Measurements from ENCODE around the gene ZFX.

ZFX gene

GRCh38 chrX:24175276-24175675, 25.7 kb downstream of the ZFX start:
- H3K4me3 ChIP-seq (ENCODE audit: low read depth, low read length) = no peak overlapping the region
- in situ Hi-C loops (cut with HindIII; ENCODE audit: low sequenced_read_pairs) = no loop called here
- TF ChIP-seq CTCF (IDR thresholded peaks at IDR 0.05; ENCODE audit: low read depth, low read length) = no peak
- no peak for DNase-seq (ENCODE audit: low read depth, low spot score)

GRCh38 chrX:24178441-24178840, 28.9 kb downstream of the ZFX start:
- H3K4me3 ChIP-seq (ENCODE audit: low read depth, low read length) = no peak overlapping the region
- DNase-seq (ENCODE audit: low read depth, low spot score) = no peak
- in situ Hi-C loops (cut with HindIII; ENCODE audit: low sequenced_read_pairs) = no loop called here
- no peak for TF ChIP-seq CTCF (IDR thresholded peaks at IDR 0.05; ENCODE audit: low read depth, low read length)

- DNase-seq (ENCODE audit: low read depth, low spot score) = no peak
- H3K4me3 ChIP-seq (ENCODE audit: low read depth, low read length) = no peak overlapping the region
- TF ChIP-seq CTCF (IDR thresholded peaks at IDR 0.05; ENCODE audit: low read depth, low read length) = no peak
- in situ Hi-C loops (cut with HindIII; ENCODE audit: low sequenced_read_pairs) = no loop called here
Measured at GRCh38 chrX:24184018-24184417, 34.5 kb downstream of the ZFX start.

- H3K4me3 ChIP-seq (ENCODE audit: low read depth, low read length) = no peak overlapping the region
- DNase-seq (ENCODE audit: low read depth, low spot score) = no peak
- in situ Hi-C loops (cut with HindIII; ENCODE audit: low sequenced_read_pairs) = no loop called here
- no peak for TF ChIP-seq CTCF (IDR thresholded peaks at IDR 0.05; ENCODE audit: low read depth, low read length)
Measured at GRCh38 chrX:24186483-24186882, 37.0 kb downstream of the ZFX start.

GRCh38 chrX:24186986-24187385, 37.5 kb downstream of the ZFX start:
- in situ Hi-C loops (cut with HindIII; ENCODE audit: low sequenced_read_pairs) = no loop called here
- TF ChIP-seq CTCF (IDR thresholded peaks at IDR 0.05; ENCODE audit: low read depth, low read length) = no peak
- no peak for DNase-seq (ENCODE audit: low read depth, low spot score)
- H3K4me3 ChIP-seq (ENCODE audit: low read depth, low read length) = no peak overlapping the region

GRCh38 chrX:24189490-24189889, 40.0 kb downstream of the ZFX start:
- no peak for TF ChIP-seq CTCF (IDR thresholded peaks at IDR 0.05; ENCODE audit: low read depth, low read length)
- in situ Hi-C loops (cut with HindIII; ENCODE audit: low sequenced_read_pairs) = no loop called here
- H3K4me3 ChIP-seq (ENCODE audit: low read depth, low read length) = no peak overlapping the region
- DNase-seq (ENCODE audit: low read depth, low spot score) = no peak

All from astrocyte of the spinal cord (primary cell).